HG02973 (cell line): ENCODE results near the gene MROH7.

ENCODE experiments used
- ATAC-seq: cut with Tn5 transposase; IDR thresholded peaks from one replicate; pipeline ENCODE4 v1.9.1; 2021; ENCODE audit warnings: moderate library complexity; ENCODE audit not compliant: unreplicated experiment

Gene MROH7

GRCh38 chr1:54649130-54649898 is 7.7 kb downstream of the MROH7 start:
- ATAC-seq, result no peak

GRCh38 chr1:54649921-54650320 is 8.3 kb downstream of the MROH7 start:
- ATAC-seq, result no peak

GRCh38 chr1:54650417-54650816 is 8.8 kb downstream of the MROH7 start:
- no peak for ATAC-seq

- no peak for ATAC-seq
Observed at GRCh38 chr1:54651608-54652007, 10.0 kb downstream of the MROH7 start.

GRCh38 chr1:54652168-54652567 is 10.6 kb downstream of the MROH7 start:
- ATAC-seq, result no peak

- no peak for ATAC-seq
Observed at GRCh38 chr1:54653036-54653435, 11.4 kb downstream of the MROH7 start.

- no peak for ATAC-seq
Observed at GRCh38 chr1:54658164-54658913, 16.8 kb downstream of the MROH7 start.

GRCh38 chr1:54663725-54664124 is 22.1 kb downstream of the MROH7 start:
- ATAC-seq, result no peak

GRCh38 chr1:54664364-54664763 is 22.8 kb downstream of the MROH7 start:
- no peak for ATAC-seq

- no peak for ATAC-seq
Observed at GRCh38 chr1:54665852-54666251, 24.3 kb downstream of the MROH7 start.

GRCh38 chr1:54666333-54666732 is 24.7 kb downstream of the MROH7 start:
- ATAC-seq, result no peak

GRCh38 chr1:54667797-54668196 is 26.2 kb downstream of the MROH7 start:
- ATAC-seq, result no peak

GRCh38 chr1:54668567-54668966 is 27.0 kb downstream of the MROH7 start:
- no peak for ATAC-seq

- ATAC-seq, result peak; percentile 65
Observed at GRCh38 chr1:54671985-54672608, 30.5 kb downstream of the MROH7 start.

- no peak for ATAC-seq
Observed at GRCh38 chr1:54678776-54679643, 37.4 kb downstream of the MROH7 start.

GRCh38 chr1:54679706-54680105 is 38.1 kb downstream of the MROH7 start:
- ATAC-seq, result no peak

GRCh38 chr1:54680387-54680786 is 38.8 kb downstream of the MROH7 start:
- no peak for ATAC-seq

GRCh38 chr1:54681358-54681757 is 39.8 kb downstream of the MROH7 start:
- ATAC-seq, result no peak

GRCh38 chr1:54683453-54683852 is 41.9 kb downstream of the MROH7 start:
- ATAC-seq, result no peak

- no peak for ATAC-seq
Observed at GRCh38 chr1:54685335-54685905, 43.8 kb downstream of the MROH7 start.

- no peak for ATAC-seq
Observed at GRCh38 chr1:54686155-54686554, 44.6 kb downstream of the MROH7 start.
